Liver (tissue), 3 donors: ENCODE results near the gene POU3F3.

ENCODE experiments used
- EGR1 ChIP-seq, 2 donors: IDR thresholded peaks; 2 replicates each; pipeline ENCODE4 v1.6.1; 2016 to 2018; ENCODE audit warnings: antibody characterized with exemption in 2 of 2, low read depth in 2 of 2
- FOXA1 ChIP-seq: IDR thresholded peaks from 2 replicates; pipeline ENCODE4 v1.6.1; 2016; ENCODE audit warnings: antibody characterized with exemption
- GABPA ChIP-seq, 2 donors: IDR thresholded peaks in 1 of 2; conservative IDR thresholded peaks in 1 of 2; 2 replicates each; pipeline ENCODE4 v1.6.1; 2016; ENCODE audit warnings: antibody characterized with exemption in 2 of 2, mild to moderate bottlenecking in 1 of 2, moderate library complexity in 1 of 2
- JUND ChIP-seq, 2 donors: IDR thresholded peaks; 2 replicates each; pipeline ENCODE4 v1.6.1; 2016; ENCODE audit warnings: antibody characterized with exemption in 2 of 2
- RAD21 ChIP-seq, 2 donors: IDR thresholded peaks; 2 replicates each; pipeline ENCODE4 v1.6.1; 2016; ENCODE audit warnings: antibody characterized with exemption in 2 of 2, mild to moderate bottlenecking in 2 of 2
- SP1 ChIP-seq: IDR thresholded peaks from 2 replicates; pipeline ENCODE4 v1.6.1; 2018; ENCODE audit warnings: antibody characterized with exemption, mild to moderate bottlenecking
- TAF1 ChIP-seq: conservative IDR thresholded peaks from 2 replicates; pipeline ENCODE4 v1.6.1; 2016; ENCODE audit warnings: antibody characterized with exemption, mild to moderate bottlenecking
- YY1 ChIP-seq: IDR thresholded peaks from 2 replicates; pipeline ENCODE4 v1.6.1; 2016; ENCODE audit warnings: antibody characterized with exemption, mild to moderate bottlenecking
- TF ChIP-seq, protein P1 (sequence below): fragments of 150-350 bp; IDR thresholded peaks from 2 replicates; pipeline ENCODE4 v1.5.1; 2017; ENCODE audit warnings: improper control_type of control experiment, low read depth, low read length; ENCODE audit not compliant: missing input control
- TF ChIP-seq, protein P2 (sequence below): IDR thresholded peaks from 2 replicates; pipeline ENCODE4 v1.6.1; 2016; ENCODE audit warnings: antibody characterized with exemption, mild to moderate bottlenecking
- TF ChIP-seq, protein P3 (sequence below): IDR thresholded peaks from 2 replicates; pipeline ENCODE4 v1.6.1; 2016; ENCODE audit warnings: antibody characterized with exemption
- donor health status: healthy.
- donor health status: healthy.

DNA sequence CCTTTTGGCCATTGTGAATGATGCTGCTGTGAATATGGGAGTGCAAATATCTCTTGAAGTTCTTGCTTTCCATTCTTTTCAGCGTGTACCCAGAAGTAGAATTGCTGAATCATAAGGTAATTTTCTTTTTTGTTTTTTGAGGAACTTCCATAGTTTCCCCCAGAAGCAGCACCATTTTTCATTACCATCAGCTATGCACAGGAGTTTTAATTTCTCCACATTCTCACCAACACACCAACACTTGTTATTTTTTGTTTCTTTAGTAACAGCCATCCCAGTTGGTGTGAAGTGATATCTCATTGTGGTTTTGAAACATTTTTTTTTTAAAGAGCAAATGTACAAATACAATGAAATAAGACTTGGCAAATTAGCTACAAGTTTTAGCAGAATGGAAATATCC lies 21.3 kb downstream of the POU3F3 start:
- TF ChIP-seq, protein P1, sequence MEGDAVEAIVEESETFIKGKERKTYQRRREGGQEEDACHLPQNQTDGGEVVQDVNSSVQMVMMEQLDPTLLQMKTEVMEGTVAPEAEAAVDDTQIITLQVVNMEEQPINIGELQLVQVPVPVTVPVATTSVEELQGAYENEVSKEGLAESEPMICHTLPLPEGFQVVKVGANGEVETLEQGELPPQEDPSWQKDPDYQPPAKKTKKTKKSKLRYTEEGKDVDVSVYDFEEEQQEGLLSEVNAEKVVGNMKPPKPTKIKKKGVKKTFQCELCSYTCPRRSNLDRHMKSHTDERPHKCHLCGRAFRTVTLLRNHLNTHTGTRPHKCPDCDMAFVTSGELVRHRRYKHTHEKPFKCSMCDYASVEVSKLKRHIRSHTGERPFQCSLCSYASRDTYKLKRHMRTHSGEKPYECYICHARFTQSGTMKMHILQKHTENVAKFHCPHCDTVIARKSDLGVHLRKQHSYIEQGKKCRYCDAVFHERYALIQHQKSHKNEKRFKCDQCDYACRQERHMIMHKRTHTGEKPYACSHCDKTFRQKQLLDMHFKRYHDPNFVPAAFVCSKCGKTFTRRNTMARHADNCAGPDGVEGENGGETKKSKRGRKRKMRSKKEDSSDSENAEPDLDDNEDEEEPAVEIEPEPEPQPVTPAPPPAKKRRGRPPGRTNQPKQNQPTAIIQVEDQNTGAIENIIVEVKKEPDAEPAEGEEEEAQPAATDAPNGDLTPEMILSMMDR: no peak
- TF ChIP-seq FOXA1: no peak
- TF ChIP-seq YY1: no peak
- TF ChIP-seq, protein P2, sequence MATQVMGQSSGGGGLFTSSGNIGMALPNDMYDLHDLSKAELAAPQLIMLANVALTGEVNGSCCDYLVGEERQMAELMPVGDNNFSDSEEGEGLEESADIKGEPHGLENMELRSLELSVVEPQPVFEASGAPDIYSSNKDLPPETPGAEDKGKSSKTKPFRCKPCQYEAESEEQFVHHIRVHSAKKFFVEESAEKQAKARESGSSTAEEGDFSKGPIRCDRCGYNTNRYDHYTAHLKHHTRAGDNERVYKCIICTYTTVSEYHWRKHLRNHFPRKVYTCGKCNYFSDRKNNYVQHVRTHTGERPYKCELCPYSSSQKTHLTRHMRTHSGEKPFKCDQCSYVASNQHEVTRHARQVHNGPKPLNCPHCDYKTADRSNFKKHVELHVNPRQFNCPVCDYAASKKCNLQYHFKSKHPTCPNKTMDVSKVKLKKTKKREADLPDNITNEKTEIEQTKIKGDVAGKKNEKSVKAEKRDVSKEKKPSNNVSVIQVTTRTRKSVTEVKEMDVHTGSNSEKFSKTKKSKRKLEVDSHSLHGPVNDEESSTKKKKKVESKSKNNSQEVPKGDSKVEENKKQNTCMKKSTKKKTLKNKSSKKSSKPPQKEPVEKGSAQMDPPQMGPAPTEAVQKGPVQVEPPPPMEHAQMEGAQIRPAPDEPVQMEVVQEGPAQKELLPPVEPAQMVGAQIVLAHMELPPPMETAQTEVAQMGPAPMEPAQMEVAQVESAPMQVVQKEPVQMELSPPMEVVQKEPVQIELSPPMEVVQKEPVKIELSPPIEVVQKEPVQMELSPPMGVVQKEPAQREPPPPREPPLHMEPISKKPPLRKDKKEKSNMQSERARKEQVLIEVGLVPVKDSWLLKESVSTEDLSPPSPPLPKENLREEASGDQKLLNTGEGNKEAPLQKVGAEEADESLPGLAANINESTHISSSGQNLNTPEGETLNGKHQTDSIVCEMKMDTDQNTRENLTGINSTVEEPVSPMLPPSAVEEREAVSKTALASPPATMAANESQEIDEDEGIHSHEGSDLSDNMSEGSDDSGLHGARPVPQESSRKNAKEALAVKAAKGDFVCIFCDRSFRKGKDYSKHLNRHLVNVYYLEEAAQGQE: no peak
- no peak for TF ChIP-seq GABPA (IDR thresholded peaks at IDR 0.05 in 1 of 2, conservative IDR thresholded peaks at IDR 0.05 in 1 of 2)
- TF ChIP-seq TAF1: no peak
- no peak for TF ChIP-seq SP1
- TF ChIP-seq EGR1 (IDR thresholded peaks at IDR 0.05; ENCODE audit: low read depth in 2 of 2): no peak
- TF ChIP-seq RAD21 (IDR thresholded peaks at IDR 0.05): no peak
- TF ChIP-seq JUND (IDR thresholded peaks at IDR 0.05): no peak
- TF ChIP-seq, protein P3, sequence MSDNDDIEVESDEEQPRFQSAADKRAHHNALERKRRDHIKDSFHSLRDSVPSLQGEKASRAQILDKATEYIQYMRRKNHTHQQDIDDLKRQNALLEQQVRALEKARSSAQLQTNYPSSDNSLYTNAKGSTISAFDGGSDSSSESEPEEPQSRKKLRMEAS: no peak
